Calu3 (cell line): ENCODE data around the gene RPS17. TPM values are rescaled to one million over a fixed set of nuclear protein-coding genes. Genes with fewer than 3 reads are reported as not detected.

Source experiments
- BruUV-seq: library from RNA; stranded (reverse); fragments of 400-500 nt; replicated peaks from 2 replicates; lab custom pipeline; 2021; lab: Mats Ljungman, UMichigan
- CTCF ChIA-PET: fragments of 300-600 bp; sonication (Branson Sonifier 250); formaldehyde crosslinking; loops from one replicate; lab custom pipeline; 2022; ENCODE audit warnings: antibody characterized with exemption; lab: Charles Lee
- DNase-seq: peaks from one replicate; pipeline ENCODE4 v3.0.0; 2022
- H3K27ac Mint-ChIP-seq: one replicate; pipeline ENCODE4 v1.8.0; 2022; ENCODE audit warnings: mixed read lengths; ENCODE audit not compliant: unreplicated experiment
- H3K27me3 Mint-ChIP-seq: one replicate; pipeline ENCODE4 v1.8.0; 2022; ENCODE audit warnings: mixed read lengths; ENCODE audit not compliant: unreplicated experiment
- H3K36me3 Mint-ChIP-seq: one replicate; pipeline ENCODE4 v1.8.0; 2022; ENCODE audit warnings: mild to moderate bottlenecking, moderate library complexity, mixed read lengths; ENCODE audit not compliant: insufficient read depth, unreplicated experiment
- H3K4me1 Mint-ChIP-seq: one replicate; pipeline ENCODE4 v1.8.0; 2022; ENCODE audit warnings: mild to moderate bottlenecking, low read depth, mixed read lengths; ENCODE audit not compliant: unreplicated experiment
- H3K4me3 Mint-ChIP-seq: one replicate; pipeline ENCODE4 v1.8.0; 2022; ENCODE audit warnings: mild to moderate bottlenecking, low read depth, moderate library complexity, mixed read lengths; ENCODE audit not compliant: unreplicated experiment
- H3K9me3 Mint-ChIP-seq: one replicate; pipeline ENCODE4 v1.8.0; 2022; ENCODE audit warnings: low read depth, mixed read lengths; ENCODE audit not compliant: unreplicated experiment
- CTCF ChIP-seq: fragments of 200-600 bp; IDR thresholded peaks from one replicate; pipeline ENCODE4 v1.8.0; 2022; ENCODE audit warnings: antibody characterized with exemption; ENCODE audit not compliant: unreplicated experiment
- intact Hi-C: fragments of 100-400 bp; cut with micrococcal nuclease; formaldehyde crosslinking; loops from one replicate; pipeline ENCODE4 v1.10.0; 2022; ENCODE audit not compliant: unreplicated experiment
- total RNA-seq: library from RNA; stranded (reverse); gene quantifications from 2 replicates; pipeline ENCODE4 v1.2.3, GENCODE V29; 2022

RPS17 gene
- total RNA-seq, 1 experiment from 2014 or later = 1,695 TPM

- intact Hi-C loops = no loop called here
- H3K27ac Mint-ChIP-seq = no peak overlapping the region
Observed at GRCh38 chr15:82554351-82554750, 14.1 kb upstream of the RPS17 start.

GRCh38 chr15:82553846-82554245 lies 13.6 kb upstream of the RPS17 start:
- Mint-ChIP-seq H3K9me3 (no peaks in the 10 kb centered on the region), H3K4me1 (no peaks in the 10 kb centered on the region), H3K4me3 (no peak overlapping the region), H3K36me3 (no peaks in the 10 kb centered on the region), H3K27me3 (peaks cover 36% of the 10 kb centered on the region), H3K27ac (no peak overlapping the region)
- intact Hi-C loops = no loop called here
- no TSS peak for BruUV-seq
- TF ChIP-seq CTCF = no peak
- CTCF ChIA-PET = interaction anchor here (1.2 kb wide), 1 partner anchor 23 kb away, joined by 3 read pairs; no protein-coding TSS in a partner anchor
- DNase-seq = no peak

More at GRCh38 chr15:82554351-82554750, 14.1 kb upstream of the RPS17 start:
- Mint-ChIP-seq H3K36me3 (no peaks in the 10 kb centered on the region), H3K27me3 (peaks cover 36% of the 10 kb centered on the region), H3K9me3 (no peaks in the 10 kb centered on the region), H3K4me1 (no peaks in the 10 kb centered on the region), H3K4me3 (no peak overlapping the region)
- BruUV-seq = no TSS peak
- DNase-seq = no peak
- CTCF ChIA-PET = no interaction called here
- no peak for TF ChIP-seq CTCF

GRCh38 chr15:82552861-82553260 lies 12.6 kb upstream of the RPS17 start:
- CTCF ChIA-PET = interaction anchor here (1.2 kb wide), 1 partner anchor 22 kb away, joined by 3 read pairs; no protein-coding TSS in a partner anchor
- Mint-ChIP-seq H3K9me3 (no peaks in the 10 kb centered on the region), H3K4me1 (no peaks in the 10 kb centered on the region), H3K36me3 (no peaks in the 10 kb centered on the region), H3K27me3 (peaks cover 36% of the 10 kb centered on the region), H3K4me3 (no peak overlapping the region), H3K27ac (no peak overlapping the region)
- no peak for DNase-seq
- TF ChIP-seq CTCF = no peak
- intact Hi-C loops = no loop called here
- no TSS peak for BruUV-seq

GRCh38 chr15:82551646-82552247 lies 11.5 kb upstream of the RPS17 start:
- no peaks in the 10 kb centered on the region for H3K36me3 Mint-ChIP-seq
- no peak overlapping the region for H3K27ac Mint-ChIP-seq
- no peaks in the 10 kb centered on the region for H3K4me1 Mint-ChIP-seq
- DNase-seq = no peak
- BruUV-seq = no TSS peak
- H3K27me3 Mint-ChIP-seq = peaks cover 36% of the 10 kb centered on the region
- H3K9me3 Mint-ChIP-seq = no peaks in the 10 kb centered on the region
- CTCF ChIA-PET = no interaction called here
- no peak overlapping the region for H3K4me3 Mint-ChIP-seq
- intact Hi-C loops = no loop called here
- TF ChIP-seq CTCF = no peak
